ENCODE results near the gene TNRC6C.

TNRC6C gene

DNA sequence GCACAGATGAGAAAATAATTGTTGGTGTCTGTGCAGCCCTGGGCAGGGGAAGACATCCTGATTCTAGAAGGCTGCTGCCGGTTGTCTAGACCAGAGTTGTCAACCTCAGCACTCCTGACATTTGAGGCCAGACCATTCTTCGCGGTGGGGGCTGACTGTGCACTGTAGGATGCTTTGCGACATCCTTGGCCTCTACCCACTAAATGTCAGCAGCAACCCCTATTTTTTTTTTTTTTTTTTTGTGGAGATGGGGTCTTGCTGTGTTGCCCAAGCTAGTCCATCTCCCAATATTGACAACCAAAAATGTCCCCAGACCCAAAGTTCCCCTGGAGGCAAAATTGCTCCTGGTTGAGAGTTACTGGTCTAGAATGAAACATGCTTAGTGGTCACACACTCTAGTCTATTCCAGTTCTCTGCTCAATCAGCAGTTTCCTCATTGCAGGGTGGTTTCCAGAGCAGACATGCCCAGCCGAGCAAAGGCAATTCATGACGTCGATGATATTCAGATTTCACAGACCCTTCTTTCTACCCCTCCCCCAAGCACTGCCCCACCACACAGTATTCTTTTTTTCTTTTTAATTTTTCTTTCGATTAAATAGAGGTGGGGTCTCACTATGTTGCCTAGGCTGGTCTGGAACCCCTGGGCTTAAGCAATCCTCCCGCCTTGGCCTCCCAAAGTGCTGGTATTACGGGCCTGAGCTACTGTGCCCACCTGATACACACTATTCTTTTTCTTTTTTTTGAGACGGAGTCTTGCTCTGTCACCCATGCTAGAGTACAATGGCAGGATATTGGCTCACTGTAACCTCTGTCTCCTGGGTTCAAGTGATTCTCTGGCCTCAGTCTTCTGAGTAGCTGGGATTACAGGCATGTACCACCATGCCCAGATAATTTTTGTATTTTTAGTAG lies 196.7 kb downstream of the TNRC6C start:
- H3K4me3 ChIP-seq (ENCODE audit: low read depth, low read length) = no peak overlapping the region
- DNase-seq (ENCODE audit: low read depth) = no peak
- TF ChIP-seq CTCF (IDR thresholded peaks at IDR 0.05; ENCODE audit: low read depth, low read length) (no peak), MYC (IDR thresholded peaks at IDR 0.05; ENCODE audit: low read depth, low read length) (no peak), POLR2A (IDR thresholded peaks at IDR 0.05; ENCODE audit: extremely low read depth, insufficient read length) (no peak)
- TF ChIP-seq, protein P1, sequence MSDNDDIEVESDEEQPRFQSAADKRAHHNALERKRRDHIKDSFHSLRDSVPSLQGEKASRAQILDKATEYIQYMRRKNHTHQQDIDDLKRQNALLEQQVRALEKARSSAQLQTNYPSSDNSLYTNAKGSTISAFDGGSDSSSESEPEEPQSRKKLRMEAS (IDR thresholded peaks at IDR 0.05; ENCODE audit: low read depth, low read length) = no peak

Data from NB4 (cell line).